HT1080 (cell line): ENCODE results near the gene CFAP61. TPM values are rescaled to one million over a fixed set of nuclear protein-coding genes. Genes with fewer than 3 reads are reported as not detected.
"Not testable (repeated sequence)": the region's sequence is repeated elsewhere in the genome, so short reads cannot be mapped to it uniquely, and the experiment has no call there.

ENCODE experiments used
- DNase-seq: peaks from one replicate; pipeline ENCODE4 v3.0.0-alpha.2; 2015; ENCODE audit warnings: low read depth
- total RNA-seq: library from RNA; depleted of rRNA; stranded (reverse); fragments of >200 nt; shearing (Covaris generic); gene quantifications from 2 replicates; pipeline ENCODE4 v1.2.3, GENCODE V29; 2014

Gene CFAP61
- total RNA-seq, 1 experiment from 2014 or later: 0.35 TPM

DNA sequence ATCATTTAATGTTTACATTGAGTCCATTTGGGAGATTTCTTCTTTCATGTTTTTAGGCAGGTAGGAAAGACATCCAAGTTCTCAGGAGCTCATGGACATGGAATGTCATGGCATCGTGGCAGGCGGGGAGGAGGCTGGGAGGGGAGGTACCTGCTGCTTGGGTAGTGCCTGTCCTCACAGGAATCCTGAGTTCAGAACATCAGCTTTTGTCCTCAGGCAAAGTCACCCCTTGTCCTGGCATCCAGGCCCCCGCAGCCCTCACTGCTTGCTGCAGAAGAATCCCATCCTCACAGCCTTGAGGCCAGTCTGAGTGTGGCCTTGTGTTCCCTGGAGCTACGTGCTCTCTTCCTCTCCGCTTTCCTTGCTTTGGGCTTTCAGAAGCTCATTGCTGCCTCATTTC, 157.4 kb downstream of the CFAP61 start:
- no peak for DNase-seq

DNA sequence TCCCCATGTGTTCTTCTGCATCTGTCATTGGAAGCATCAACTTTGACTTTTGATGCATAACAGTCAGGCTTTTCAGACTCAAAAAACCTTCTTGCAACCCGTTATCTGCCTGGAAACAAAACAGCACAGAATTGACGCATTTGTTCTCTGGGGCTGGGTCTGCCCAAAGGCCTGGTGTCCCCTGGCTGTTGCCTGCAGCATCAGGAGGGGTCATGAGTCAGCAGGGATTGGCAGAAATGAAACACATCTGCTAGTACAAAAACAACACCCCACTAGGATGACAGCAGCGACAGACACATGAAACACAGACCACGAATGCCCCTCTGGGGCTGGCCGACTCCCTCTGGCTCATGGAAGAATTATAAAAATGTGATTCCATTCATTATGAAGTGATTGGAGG, 158.0 kb downstream of the CFAP61 start:
- DNase-seq: no peak

DNA sequence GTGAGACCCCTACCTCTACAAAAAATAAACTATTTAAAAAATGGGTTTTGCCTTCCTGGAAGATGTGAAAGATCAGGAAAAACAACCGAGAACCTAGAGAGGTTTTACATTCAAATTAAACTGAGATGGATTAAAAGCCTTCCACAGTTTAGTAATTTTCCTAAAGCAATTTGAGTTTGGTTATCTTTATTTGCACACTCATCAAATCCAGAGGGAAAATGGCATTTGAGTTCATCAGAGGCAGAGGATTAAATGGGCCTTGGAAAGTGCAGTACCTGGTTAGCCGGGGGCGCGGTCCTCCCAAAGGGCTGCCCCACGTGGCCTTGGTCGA, 158.6 kb downstream of the CFAP61 start:
- DNase-seq: no peak

DNA sequence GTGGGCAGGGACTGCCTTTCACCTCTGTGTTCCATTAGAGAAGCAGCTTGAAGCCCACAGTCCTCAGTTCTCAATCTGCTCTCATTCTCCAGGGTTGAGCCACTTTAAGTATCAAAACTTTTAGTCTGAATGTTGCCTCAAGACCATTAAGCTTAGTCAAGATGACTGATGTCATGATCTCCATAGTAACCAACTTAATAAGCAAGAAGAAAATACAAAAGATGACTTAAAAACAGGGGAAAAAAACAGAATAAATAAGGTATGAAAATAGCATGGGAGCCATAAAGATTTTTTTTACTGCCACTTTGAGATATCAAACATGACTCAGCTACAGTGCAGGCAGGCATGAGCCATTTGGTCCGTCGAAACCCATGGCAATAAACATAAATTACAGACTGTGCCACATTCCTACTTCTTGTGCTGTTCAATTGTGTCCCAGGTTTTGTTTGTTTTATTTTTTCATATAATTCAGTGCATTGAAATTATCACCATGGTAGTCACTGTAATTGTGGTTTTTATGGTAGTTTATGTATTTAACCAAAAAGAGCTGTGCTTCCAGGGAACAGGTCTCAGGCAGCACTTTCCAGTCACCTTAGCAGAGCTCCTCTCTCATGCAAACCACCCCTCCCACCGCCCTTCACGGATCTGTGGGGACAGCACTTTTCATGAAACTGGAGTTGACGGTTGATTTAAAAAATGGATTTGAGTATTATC, 159.1 kb downstream of the CFAP61 start:
- DNase-seq: no peak

DNA sequence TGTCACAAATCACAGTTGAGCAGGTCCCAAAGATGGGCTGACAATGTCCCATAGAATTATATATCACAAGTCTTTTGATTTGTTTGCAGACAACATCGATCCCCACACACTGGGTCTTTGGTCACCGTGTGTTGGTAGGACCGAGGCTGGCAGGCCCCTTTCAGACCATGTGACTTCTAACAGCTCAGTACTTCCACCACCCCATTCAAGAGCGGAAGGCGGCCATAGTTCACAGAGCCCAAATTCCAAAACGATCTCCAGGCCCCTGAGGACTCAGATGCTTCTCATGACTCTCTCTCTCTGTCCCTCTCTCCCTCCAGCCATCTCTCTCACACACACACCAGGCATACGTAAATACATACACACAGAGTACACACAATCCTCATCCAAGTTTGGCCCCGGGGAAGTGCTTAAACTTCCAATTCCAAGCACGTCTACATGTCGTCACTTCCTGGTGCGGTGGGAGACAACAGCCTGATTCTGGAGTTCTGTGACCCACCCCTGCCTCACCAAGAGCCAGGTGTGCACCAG, 159.7 kb downstream of the CFAP61 start:
- no peak for DNase-seq

DNA sequence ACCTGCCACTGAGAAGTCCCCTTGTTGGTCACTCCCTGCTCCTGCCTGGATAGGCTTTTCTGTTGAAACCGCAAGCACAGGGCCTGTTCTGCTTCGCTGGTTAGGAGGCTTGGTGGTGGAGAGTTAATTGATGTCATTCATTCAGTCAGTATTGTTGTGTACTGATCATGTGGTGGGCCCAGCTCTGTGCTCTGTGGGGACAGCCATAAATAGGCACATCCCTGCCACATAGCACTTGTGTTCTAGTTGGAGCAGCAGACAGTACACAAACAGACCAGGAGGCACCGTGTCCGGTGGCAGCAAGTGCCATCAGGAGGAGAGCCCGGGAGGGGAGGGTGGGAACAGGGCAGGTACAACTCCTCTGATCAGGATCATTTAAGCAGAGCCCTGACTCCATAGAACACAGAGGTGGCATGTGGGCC, 160.4 kb downstream of the CFAP61 start:
- no peak for DNase-seq

DNA sequence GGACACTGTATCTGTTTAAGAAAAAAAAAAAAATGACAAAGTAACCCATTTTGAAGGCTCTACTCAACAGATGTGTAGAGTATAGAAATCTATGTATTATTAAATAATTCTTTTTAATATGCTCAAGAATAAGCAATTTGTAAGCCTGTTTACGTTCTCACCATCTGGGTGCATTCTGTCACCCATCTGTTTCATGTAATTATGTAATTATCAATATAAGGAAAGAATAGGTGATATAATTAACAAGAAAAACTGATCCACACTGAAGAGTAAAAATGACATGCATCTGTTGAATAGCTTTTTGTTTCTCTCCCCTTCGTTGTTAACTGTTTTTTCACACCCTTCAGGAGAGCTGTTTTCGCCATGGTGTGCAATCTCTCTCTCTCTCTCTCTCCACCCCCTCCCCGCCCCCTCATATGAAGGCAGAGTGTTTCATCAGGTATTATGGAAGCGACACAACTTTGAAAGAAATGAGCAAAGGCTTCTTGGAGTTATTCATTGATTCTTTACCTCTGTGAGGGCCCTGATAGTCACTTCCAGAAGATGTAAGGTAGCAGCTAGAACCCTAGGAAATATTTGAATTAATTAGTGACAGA, 161.3 kb downstream of the CFAP61 start:
- DNase-seq: no peak

DNA sequence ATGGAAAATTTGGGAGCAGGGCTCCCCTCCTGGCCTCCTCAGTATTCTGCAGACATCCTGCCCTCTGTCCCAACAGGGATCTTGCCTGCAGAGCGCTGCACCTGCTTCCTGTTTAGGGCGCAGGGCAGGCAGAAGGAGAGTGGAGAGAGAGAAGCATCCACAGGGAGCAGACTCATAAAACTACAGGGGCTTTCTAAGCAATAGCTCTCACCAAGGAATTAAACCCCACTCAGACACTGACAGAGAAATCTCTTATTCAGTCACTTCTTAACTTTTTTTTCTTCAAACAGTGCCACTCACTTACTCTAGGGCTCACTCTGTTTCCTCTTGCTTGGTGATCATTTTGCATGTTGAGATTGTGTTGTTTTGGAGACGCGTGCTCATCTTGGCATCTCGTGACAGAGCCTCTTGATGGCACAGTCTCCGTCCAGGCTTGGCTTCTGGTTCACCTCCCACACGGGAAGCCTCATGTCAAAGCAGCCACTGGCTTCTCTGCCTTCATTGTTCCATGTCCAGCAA, 162.5 kb downstream of the CFAP61 start:
- DNase-seq: no peak

DNA sequence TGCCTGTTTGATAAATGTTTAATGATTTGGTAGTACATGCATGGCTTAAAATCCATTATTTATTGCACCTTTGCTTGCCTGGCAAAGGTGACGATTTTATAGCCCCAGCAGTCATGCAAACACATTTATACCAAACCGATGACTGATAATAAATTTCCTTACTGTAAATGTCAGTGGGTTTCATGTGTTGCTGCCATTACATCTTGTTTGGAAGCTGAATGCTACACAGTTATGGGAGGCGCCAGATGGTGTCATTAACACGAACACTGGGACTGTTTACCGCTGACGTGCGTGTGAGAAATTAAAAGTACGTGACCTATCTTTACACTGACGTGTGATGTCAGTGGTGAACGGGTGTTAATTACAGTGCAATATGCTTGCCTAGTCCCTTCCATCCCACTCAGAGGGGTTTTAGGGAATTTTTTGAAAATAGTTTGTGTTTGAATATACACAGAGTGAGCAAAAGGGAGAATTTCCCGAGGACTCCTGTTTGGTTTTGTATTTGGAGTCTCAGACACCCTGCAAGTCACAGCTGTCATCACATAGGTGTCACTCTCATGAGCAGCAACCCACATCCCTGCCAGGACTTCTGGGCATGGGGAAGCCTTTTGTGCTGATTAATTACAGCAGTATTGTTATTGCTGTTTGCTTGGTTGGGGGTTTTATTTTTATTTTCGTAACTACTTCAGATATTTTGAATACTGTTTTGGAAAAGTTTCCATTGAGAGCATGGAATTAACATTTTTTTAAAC, 163.8 kb downstream of the CFAP61 start:
- no peak for DNase-seq

DNA sequence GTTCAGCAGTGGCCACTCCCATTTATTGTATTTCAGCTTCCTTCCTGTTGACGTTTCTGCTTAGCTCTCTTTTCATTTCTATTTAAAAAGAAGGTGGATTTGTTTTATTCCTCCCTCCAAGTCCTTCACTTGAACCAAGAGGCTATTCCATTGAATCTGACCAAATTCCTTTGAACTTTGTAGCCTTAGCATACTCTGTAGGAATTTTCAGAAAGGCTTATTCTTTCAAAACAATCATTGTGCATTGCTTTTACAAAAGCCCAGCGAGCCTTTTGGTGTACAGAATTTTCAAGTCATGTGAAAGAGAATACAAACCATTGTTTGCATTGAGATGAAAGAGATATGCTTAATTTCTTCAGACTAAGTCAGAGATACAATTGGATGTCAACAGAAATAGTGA, 164.6 kb downstream of the CFAP61 start:
- no peak for DNase-seq

DNA sequence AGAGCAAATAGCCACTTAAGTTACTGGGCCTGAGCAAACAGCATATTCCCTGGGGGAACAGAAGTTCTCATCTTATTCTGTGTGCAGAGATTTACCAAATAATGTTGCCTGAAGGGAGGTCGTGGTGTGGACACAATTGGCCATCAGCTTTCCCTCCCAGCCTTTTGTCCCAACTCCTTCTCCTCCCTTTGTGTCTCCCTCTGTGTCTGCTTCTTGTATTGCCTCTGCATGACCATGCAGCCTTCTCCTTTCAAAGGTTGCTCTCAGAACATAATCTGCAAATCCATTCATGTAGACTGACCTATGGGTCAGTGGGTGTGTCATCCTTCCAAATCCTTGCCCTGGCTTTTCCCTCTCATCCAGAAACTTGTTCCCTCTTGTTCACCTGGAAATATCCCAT, 165.3 kb downstream of the CFAP61 start:
- no peak for DNase-seq

DNA sequence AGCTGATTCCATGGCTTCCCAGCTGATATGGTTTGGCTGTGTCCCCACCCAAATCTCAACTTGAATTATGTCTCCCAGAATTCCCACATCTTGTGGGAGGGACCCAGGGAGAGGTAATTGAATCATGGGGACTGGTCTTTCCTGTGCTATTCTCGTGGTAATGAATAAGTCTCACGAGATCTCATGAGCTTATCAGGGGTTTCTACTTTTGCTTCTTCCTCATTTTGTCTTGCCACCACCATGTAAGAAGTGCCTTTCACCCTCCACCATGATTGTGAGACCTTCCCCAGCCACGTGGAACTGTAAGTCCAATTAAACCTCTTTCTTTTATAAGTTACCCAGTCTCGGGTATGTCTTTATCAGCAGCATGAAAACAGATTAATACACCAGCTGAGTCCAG, 165.8 kb downstream of the CFAP61 start:
- not testable (repeated sequence) for DNase-seq

DNA sequence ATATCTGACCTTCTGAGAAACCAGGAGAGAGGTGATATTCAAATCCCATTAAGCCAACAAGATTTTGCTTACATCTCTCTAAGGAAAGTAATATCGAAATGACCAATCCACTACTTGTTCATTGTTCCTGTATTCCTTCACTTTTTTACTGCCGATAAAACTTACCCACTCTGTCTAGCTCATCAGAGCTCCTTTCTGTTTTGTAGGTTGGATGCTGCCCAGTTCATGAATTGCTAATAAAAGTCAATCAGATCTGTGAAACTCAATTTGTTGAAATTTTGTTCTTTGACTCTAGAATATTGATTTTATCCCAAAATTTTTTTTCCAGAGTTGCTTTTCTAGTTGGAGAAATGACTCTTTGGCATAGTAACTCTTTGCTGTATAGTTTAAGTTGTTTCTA, 166.7 kb downstream of the CFAP61 start:
- no peak for DNase-seq

DNA sequence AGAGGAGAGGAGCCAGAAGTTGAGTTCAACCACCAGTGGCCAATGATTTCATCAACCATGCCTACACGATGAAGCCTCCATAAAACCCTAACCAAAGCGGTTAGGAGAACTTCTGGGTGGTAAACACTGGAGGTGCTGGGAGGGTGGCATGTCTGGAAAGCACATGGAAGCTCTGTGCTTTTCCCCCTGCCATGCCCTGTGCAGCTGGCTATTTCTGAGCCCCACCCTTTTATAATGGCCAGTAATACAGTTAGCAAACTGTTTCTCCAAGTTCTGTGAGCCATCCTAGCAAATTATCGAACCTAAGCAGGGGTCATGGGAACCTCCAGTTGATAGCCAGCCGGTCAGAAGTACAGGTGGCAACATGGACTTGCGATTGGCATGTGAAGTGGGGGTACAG, 167.8 kb downstream of the CFAP61 start:
- DNase-seq: no peak

DNA sequence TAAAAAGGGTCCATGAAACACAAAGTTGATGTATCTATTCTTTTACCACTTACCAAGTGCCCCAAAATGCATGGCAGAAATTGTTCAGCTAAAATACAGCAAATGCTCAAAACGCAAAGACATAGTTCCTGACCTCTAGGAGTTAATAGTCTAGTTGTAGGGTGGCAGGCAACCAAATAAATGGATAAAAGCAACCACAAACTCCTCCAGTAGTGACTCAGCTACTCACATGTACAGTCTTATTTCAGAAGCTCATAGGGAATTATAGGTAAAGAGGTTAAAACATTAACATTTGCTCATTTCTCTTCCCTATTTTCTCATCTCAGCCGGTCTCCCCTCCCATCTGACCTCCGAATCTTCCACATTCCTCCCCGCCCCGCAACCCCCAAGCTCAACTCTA, 171.6 kb downstream of the CFAP61 start:
- DNase-seq: no peak

DNA sequence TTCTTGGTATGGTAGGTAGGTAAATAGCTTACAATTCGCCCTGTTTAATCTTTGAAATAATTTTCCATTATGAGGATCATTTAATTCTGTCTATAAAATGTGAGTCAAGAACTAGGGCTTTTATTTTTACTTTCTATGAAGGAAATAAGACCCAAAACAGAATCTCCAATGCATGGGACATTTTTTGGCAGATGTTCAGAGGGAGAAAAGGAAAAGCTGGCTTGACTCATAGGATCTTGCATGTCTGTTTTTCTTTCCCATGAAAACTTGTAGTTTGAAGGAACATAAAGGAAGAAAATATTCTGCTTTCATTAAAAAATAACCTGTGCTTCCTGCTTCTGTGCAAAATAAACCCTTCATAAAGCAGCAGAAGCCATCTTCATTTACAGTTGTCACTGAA, 172.5 kb downstream of the CFAP61 start:
- DNase-seq: no peak

DNA sequence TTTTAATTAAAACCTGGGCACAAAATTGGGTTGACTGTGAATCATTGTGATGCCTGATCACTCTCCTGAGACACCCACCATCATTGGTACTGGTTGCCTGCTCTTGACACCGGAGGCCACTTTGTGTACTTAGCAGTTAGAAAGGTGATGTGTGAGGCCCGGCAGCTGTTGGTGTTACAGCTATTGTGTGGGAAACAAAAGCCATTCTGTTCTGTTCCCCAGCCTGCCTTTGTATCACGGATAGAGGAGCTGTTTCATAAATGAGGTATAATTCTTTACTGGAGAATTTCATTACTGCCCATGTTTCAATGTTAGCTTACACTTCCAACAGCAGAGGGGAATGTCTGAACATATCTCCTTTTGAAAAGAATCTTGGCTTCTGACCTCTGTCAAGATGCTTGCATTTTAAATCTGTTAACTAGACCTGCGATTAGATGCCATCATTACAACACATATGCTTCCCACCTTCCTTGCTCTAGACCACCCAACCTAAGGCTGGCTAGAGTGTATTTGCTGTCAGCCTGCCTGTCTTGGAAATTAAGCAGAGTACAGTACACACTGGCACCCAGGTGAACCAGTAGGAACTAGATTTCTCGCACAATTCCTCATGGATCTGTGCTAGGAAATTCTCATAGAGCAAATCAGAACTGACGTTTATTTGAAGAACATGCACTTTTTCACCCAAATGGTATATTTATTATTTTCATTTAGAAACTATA, 173.2 kb downstream of the CFAP61 start:
- DNase-seq: no peak

DNA sequence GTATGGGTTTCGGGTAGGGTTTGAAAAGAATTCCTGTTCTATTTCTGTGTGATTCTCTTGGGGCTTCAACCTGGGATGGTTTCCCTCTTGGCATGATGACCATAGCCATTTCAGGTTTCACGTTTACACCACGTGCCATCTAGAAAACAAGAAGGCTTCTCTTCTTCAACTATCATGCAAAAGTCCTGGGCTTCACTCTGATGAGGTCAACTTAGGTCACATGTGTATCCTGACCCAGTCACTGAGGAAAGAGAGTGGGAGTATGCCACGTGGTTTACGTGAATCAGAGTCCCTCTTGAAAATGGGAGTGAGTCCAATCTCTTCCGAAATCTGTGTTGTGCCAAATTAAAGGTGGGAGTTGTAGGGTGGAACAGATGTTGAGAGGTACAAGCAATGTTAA, 174.2 kb downstream of the CFAP61 start:
- no peak for DNase-seq

DNA sequence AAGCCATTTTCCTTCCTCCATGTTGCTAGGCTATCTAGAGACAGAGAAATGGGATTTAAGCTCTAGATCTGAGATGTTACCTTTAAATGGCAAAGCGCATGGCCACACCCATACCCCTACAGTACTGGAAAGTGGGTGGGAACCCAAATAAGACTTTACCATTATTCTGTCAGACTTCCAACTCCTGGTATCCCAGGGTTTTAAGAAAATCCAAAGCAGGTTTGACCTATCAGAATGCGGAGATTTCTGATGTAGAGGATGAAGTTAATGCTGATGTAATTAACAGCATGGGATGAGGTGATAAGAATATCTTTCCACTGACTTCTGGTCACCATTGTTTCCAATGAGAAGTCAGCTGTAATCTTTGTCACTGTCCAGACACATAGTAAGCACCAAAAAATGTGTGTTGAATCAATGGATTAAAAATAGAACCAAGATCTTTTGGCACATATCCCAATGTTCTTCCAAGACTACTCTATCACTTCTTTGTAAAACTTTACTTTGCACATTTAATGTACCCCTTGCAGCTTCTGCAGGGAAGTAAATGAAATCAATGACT, 174.8 kb downstream of the CFAP61 start:
- no peak for DNase-seq

DNA sequence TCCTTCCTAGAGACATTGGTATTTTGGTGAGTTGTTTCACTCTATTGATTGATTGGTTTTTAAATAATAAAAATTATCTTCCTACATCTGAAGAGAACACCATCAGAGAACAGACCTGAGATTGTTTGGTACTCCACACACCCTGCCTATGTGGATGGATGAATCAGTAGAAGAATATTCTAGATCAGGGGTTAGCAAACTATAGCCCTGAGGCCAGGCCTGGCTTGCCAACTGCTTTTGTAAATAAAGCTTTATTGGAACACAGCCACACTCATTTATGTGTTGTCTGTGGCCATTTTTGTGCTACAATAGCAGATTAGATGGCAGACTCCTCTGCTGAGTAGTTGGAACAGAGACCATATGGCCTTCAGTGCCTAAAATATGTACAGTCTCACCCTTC, 176.0 kb downstream of the CFAP61 start:
- no peak for DNase-seq

DNA sequence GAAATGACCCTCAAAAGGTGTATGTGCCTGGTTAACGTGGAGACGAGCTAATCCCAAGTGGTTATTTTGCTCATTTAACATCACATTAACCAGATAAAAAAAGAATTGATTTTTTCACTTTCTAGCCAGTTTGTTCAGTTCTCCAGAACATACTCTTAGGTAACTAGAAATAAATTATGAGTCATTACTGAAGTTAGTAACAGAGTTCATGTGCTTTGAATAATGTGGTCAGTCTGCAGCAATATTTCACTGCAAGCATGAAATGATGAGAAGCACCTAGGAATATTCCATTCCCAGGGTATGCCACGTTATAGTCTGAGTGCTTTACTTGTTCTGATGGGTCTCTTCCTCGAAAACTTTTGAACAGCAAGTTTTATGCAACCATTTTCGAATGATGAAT, 177.3 kb downstream of the CFAP61 start:
- DNase-seq: no peak
